ENCODE measurements around the gene CRYBG1.
A peak's percentile ranks its signal among the peaks of the same experiment; 100 is the strongest.
"Not testable (repeated sequence)": the region's sequence is repeated elsewhere in the genome, so short reads cannot be mapped to it uniquely, and the experiment has no call there.

CRYBG1 gene

GRCh38 chr6:106511288-106512047, 151.0 kb downstream of the CRYBG1 start:
- no peak for DNase-seq

DNA sequence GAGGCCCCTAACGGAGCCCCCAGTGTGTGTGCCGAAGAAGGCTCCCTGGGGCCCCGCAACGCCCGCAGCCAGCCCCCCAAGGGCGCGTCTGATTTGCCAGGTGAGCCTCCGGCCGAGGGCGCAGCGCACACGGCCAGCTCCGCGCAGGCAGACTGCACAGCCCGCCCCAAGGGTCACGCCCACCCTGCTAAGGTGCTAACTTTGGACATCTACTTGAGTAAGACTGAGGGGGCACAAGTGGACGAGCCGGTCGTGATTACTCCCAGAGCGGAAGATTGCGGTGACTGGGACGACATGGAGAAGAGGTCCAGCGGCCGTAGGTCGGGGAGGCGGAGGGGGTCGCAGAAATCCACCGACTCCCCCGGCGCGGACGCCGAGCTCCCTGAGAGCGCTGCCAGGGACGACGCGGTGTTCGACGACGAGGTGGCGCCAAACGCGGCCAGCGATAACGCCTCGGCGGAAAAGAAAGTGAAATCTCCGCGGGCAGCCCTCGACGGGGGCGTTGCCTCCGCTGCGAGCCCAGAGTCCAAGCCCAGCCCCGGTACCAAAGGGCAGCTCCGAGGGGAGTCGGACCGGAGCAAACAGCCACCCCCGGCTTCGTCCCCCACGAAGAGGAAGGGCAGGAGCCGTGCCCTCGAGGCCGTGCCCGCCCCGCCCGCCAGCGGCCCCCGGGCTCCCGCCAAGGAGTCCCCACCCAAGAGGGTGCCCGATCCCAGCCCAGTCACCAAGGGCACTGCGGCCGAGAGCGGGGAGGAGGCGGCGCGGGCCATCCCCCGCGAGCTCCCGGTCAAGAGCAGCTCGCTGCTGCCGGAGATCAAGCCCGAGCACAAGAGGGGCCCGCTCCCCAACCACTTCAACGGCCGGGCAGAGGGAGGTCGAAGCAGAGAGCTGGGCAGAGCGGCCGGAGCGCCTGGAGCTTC, 151.8 kb downstream of the CRYBG1 start:
- peak; percentile 72 to 84 for DNase-seq

GRCh38 chr6:106512968-106513574, 152.6 kb downstream of the CRYBG1 start:
- DNase-seq, result no peak

- no peak for DNase-seq
Measured at GRCh38 chr6:106513808-106514582, 153.5 kb downstream of the CRYBG1 start.

- no peak for DNase-seq
Measured at GRCh38 chr6:106514583-106514885, 154.0 kb downstream of the CRYBG1 start.

DNA sequence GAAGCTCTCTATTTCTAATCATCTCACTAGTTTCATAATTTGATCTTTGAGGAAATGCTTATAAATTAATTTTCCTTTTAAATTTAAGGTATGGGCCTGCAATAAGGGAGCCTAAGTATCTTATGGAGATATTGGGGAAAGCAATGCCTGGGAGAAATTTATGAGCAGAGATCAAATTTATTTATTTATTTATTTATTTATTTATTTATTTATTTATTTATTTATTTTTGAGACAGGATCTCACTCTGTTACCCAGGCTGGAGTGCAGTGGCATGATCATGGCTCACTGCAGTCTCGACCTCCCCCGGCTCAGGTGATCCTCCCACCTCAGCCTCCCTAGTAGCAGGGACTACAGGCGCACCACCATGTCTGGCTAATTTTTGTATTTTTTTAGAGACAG, 155.1 kb downstream of the CRYBG1 start:
- DNase-seq, result not testable (repeated sequence)

DNA sequence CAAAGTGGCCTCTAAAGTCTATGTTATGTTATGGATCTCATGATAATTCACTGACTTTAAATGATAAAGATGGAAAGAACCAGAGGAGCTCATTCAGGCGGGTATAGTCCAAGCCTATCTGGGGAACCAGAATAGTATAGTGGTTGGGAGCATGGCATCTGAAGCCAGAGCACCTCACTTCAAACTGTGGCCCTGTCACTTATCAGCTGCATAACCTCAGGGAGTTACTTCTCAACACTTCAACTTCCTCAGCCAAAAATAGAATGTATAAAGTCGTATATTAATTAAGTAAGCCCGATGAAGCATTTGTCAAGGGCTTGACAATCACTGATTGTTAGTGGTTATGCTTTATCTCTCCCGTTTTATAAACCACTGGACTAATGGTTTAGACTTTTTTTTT, 156.1 kb downstream of the CRYBG1 start:
- no peak for DNase-seq

DNA sequence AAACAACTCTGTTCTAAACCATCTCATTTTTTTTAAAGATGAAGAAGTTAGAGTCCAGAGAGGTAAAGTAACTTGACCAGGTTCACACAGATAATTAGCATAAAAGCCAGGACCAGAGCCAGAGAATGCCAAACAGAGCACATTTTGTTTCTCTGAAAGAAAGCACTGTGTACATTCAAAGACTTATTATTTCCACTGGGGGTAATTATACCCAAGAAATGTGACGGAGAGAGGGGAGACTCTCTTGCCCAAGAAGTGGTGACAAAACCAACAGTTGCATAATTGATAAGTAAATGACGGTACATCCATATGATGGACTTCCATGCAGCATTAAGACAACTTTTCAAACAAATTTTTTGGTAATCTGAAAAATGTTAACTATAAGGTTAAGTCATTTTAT, 157.2 kb downstream of the CRYBG1 start:
- no peak for DNase-seq

- no peak for DNase-seq
Measured at GRCh38 chr6:106518748-106519147, 158.2 kb downstream of the CRYBG1 start.

- peak; percentile 77 to 83 for DNase-seq
Measured at GRCh38 chr6:106519460-106520394, 159.2 kb downstream of the CRYBG1 start.

DNA sequence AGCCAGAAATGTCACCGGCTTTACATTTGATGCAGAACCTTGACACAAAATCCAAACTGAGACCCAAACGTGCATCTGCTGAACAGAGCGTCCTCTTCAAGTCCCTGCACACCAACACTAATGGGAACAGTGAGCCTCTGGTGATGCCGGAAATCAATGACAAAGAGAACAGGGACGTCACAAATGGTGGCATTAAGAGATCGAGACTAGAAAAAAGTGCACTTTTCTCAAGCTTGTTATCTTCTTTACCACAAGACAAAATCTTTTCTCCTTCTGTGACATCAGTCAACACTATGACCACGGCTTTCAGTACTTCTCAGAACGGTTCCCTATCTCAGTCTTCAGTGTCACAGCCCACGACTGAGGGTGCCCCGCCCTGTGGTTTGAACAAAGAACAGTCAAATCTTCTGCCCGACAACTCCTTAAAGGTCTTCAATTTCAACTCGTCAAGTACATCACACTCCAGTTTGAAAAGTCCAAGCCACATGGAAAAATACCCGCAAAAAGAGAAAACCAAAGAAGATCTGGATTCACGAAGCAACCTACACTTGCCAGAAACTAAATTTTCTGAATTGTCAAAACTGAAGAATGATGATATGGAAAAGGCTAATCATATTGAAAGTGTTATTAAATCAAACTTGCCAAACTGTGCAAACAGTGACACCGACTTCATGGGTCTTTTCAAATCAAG, 160.3 kb downstream of the CRYBG1 start:
- peak; percentile 88 to 93 for DNase-seq

GRCh38 chr6:106522562-106523250, 162.2 kb downstream of the CRYBG1 start:
- DNase-seq, result peak in 1 of 2 donors; percentile 51

- DNase-seq, result peak; percentile 25 to 75
Measured at GRCh38 chr6:106525107-106525881, 164.8 kb downstream of the CRYBG1 start.

- DNase-seq, result peak in 1 of 2 donors; percentile 61
Measured at GRCh38 chr6:106525882-106526275, 165.4 kb downstream of the CRYBG1 start.

DNA sequence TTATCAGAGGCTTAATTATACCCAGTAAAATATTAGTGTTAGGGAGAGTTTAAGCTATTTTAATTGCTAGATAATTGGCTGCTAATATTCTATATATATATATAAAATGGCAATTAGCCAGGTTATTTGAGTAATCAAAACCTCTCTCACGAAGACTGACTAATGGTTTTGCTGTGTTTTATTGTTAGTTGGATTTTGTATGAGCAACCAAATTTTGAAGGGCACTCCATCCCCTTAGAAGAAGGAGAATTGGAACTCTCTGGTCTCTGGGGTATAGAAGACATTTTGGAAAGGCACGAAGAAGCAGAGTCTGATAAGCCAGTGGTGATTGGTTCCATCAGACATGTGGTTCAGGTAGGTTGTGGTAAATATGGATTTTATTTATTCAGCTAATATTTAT, 166.6 kb downstream of the CRYBG1 start:
- no peak for DNase-seq

DNA sequence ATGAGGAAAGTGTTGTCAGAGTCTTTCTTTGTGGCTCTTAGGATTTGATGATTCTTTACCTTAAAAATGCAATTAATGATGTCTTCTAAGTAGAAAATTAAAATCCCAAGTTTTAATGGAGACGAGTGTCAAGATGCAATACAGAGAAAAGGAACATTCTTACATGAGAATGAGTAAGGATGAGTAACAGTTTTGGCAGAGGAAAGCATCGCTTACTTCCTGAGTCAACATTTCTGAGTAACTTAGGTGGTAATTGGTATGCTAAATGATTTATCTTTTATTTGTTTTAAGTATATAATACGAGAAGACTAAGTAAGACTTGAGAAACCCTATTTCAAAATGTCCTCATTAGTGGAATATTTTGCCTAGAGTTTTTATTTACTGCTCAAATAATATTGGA, 167.5 kb downstream of the CRYBG1 start:
- DNase-seq, result no peak

- DNase-seq, result no peak
Measured at GRCh38 chr6:106528521-106528920, 168.0 kb downstream of the CRYBG1 start.

DNA sequence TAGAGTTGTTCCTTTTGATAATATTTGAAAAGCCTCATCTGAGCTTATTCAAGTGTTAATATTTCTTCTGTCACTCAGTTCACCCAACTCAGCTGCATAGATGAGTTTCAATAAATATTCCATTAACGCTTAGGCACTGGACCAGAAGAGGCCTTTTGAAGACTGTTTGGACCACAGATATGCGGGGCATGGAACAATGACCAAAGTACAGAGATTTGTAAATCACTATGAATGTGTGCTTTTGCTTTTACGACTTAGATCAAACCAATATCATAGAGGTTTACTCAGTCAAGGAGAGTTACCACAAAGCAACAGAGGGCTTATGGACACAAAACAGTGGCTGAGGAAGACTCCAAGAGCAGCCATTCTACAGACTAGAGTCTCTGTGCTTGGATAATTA, 168.9 kb downstream of the CRYBG1 start:
- no peak for DNase-seq

GRCh38 chr6:106530026-106530425, 169.5 kb downstream of the CRYBG1 start:
- DNase-seq, result no peak

GRCh38 chr6:106530502-106530901, 170.0 kb downstream of the CRYBG1 start:
- DNase-seq, result no peak

All from CD4-positive, alpha-beta T cell treated with Interferon alpha-2 for 1 hour (primary cell).